ENCODE results near the gene KCNE1.

The KCNE1 gene

DNA sequence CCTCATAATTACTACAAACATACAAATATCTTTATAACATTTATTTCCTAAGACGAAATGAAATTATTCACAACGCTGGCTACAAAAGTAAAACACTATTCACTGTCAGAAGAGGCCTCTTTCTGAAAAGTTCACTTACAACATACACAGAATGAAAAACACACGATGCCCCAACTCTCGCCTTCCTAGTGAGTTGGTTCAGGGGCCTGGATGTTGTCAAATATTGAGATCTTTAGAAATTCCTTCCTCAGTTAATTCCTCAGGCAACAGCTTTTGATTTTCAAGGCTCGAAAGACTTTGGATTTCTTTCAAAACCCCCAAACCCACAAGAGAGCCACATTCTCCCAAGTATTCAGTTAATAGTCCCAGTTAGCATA lies 14.2 kb upstream of the KCNE1 start:
- peak overlapping the region; percentile 65 for H3K4me3 ChIP-seq (replicated peaks; ENCODE audit: low read depth, low read length)
- DNase-seq (ENCODE audit: low read depth): peak; percentile 50
- no peak for TF ChIP-seq CTCF (IDR thresholded peaks at IDR 0.05; ENCODE audit: low read length, missing control alignments)

- H3K4me3 ChIP-seq (replicated peaks; ENCODE audit: low read depth, low read length): peak overlapping the region; percentile 65
- TF ChIP-seq CTCF (IDR thresholded peaks at IDR 0.05; ENCODE audit: low read length, missing control alignments): no peak
- peak; percentile 61 for DNase-seq (ENCODE audit: low read depth)
These were observed 12.9 kb upstream of the KCNE1 start for GRCh38 chr21:34524646-34525601.

DNA sequence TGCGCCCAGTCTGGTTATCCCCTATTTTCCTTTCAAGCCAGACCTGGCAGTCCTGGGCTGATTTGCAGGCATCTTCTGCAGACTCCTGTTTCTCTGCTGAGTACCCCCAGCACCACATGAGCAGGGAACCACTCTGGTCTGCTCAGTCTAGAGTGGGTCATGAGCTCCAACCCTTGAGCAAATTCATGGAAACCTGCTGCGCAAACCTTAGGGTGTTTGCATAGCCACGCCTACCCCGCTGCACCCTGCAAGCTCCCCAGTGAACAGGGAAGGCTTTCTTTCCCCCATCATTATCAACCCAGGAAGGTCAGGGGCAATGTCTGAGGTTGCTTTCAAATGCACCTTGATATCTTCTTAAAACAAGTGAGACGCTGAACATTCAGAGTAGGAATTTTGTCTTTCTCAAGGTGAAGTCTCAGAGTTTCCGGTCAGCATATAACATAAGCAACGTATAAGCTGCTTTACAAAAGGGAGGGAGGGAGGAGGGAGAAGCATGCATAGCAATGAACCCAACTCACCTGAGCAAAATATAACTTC lies 11.1 kb upstream of the KCNE1 start:
- no peak for DNase-seq (ENCODE audit: low read depth)
- TF ChIP-seq CTCF (IDR thresholded peaks at IDR 0.05; ENCODE audit: low read length, missing control alignments): no peak
- H3K4me3 ChIP-seq (replicated peaks; ENCODE audit: low read depth, low read length): no peak overlapping the region

- TF ChIP-seq CTCF (IDR thresholded peaks at IDR 0.05; ENCODE audit: low read length, missing control alignments): no peak
- DNase-seq (ENCODE audit: low read depth): no peak
- H3K4me3 ChIP-seq (replicated peaks; ENCODE audit: low read depth, low read length): no peak overlapping the region
These were observed 10.3 kb upstream of the KCNE1 start for GRCh38 chr21:34522284-34522683.

GRCh38 chr21:34521561-34521960 lies 9.6 kb upstream of the KCNE1 start:
- TF ChIP-seq CTCF (IDR thresholded peaks at IDR 0.05; ENCODE audit: low read length, missing control alignments): no peak
- no peak overlapping the region for H3K4me3 ChIP-seq (replicated peaks; ENCODE audit: low read depth, low read length)
- no peak for DNase-seq (ENCODE audit: low read depth)

DNA sequence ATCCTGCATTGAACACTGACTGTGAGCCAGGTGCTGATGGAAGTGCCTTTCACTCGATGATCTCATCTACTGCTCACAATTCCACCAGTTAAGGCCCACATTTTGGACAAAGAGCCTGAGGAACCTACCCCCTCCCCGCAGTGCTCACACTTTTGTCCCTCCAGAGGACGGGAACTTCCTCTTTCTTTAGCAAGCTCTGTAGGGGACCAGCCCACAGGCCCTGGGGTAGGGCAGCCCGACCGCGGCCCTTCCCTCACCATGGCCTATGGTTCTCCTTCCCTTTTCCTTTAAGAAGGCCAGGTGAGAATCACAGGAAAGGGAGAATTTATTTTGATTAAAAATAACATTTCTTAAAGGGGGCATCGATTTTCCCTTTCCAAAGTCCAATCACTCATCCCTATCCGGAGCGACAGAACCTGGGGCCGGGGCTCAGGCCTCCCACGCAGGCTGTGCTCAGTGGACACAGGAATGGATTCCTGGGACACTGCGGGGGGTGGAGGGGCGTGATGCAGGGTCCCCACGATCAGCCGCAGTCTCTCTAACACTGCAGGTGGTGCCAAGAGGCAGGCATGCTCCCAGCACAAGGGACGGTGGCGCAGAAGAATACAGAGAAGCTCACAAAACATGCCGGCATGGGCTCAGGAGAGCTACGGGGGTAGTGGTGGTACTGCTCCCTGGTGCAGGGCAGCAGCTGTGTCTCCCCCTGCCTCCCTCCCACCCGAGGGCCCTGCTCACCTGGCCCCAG lies 8.9 kb upstream of the KCNE1 start:
- DNase-seq (ENCODE audit: low read depth): no peak
- TF ChIP-seq CTCF (IDR thresholded peaks at IDR 0.05; ENCODE audit: low read length, missing control alignments): no peak
- no peak overlapping the region for H3K4me3 ChIP-seq (replicated peaks; ENCODE audit: low read depth, low read length)
